ENCODE results near the gene DHX40. TPM values are rescaled to one million over a fixed set of nuclear protein-coding genes. Genes with fewer than 3 reads are reported as not detected.

The DHX40 gene
- total RNA-seq, 3 donors from 2014 or later: 14.5 to 15.3 (median 15.3) TPM

GRCh38 chr17:59627770-59628171 lies 62.4 kb downstream of the DHX40 start:
- Mint-ChIP-seq H3K9me3 (no peaks in the 10 kb centered on the region), H3K4me1 (ENCODE audit: low read depth) (peaks cover 66% of the 10 kb centered on the region), H3K4me3 (no peak overlapping the region), H3K36me3 (ENCODE audit: insufficient read depth) (peaks cover 18% of the 10 kb centered on the region), H3K27me3 (ENCODE audit: low read depth) (no peaks in the 10 kb centered on the region)
- ATAC-seq: peak; percentile 59 to 65
- DNase-seq: no peak

- Mint-ChIP-seq H3K27me3 (ENCODE audit: low read depth) (no peaks in the 10 kb centered on the region), H3K36me3 (ENCODE audit: insufficient read depth) (peaks cover 15% of the 10 kb centered on the region), H3K4me1 (ENCODE audit: low read depth) (peaks cover 65% of the 10 kb centered on the region), H3K9me3 (no peaks in the 10 kb centered on the region), H3K4me3 (no peak overlapping the region)
- ATAC-seq (no peak), DNase-seq (no peak)
Observed at GRCh38 chr17:59629174-59629573, 63.8 kb downstream of the DHX40 start.

GRCh38 chr17:59631276-59631675 lies 65.9 kb downstream of the DHX40 start:
- no peak for ATAC-seq
- no peak for DNase-seq
- peaks cover 11% of the 10 kb centered on the region for H3K36me3 Mint-ChIP-seq (ENCODE audit: insufficient read depth)
- no peak overlapping the region for H3K4me3 Mint-ChIP-seq
- no peaks in the 10 kb centered on the region for H3K9me3 Mint-ChIP-seq
- H3K27me3 Mint-ChIP-seq (ENCODE audit: low read depth): no peaks in the 10 kb centered on the region
- H3K4me1 Mint-ChIP-seq (ENCODE audit: low read depth): peaks cover 69% of the 10 kb centered on the region

- Mint-ChIP-seq H3K4me3 (no peak overlapping the region), H3K27me3 (ENCODE audit: low read depth) (no peaks in the 10 kb centered on the region), H3K9me3 (no peaks in the 10 kb centered on the region), H3K36me3 (ENCODE audit: insufficient read depth) (peaks cover 11% of the 10 kb centered on the region), H3K4me1 (ENCODE audit: low read depth) (peaks cover 66% of the 10 kb centered on the region)
- DNase-seq (no peak), ATAC-seq (no peak)
Observed at GRCh38 chr17:59632398-59632797, 67.0 kb downstream of the DHX40 start.

- H3K4me1 Mint-ChIP-seq (ENCODE audit: low read depth): peaks cover 65% of the 10 kb centered on the region
- H3K4me3 Mint-ChIP-seq: no peak overlapping the region
- ATAC-seq: no peak
- DNase-seq: no peak
- no peaks in the 10 kb centered on the region for H3K27me3 Mint-ChIP-seq (ENCODE audit: low read depth)
- peaks cover 10% of the 10 kb centered on the region for H3K36me3 Mint-ChIP-seq (ENCODE audit: insufficient read depth)
- H3K9me3 Mint-ChIP-seq: no peaks in the 10 kb centered on the region
Observed at GRCh38 chr17:59633658-59634359, 68.4 kb downstream of the DHX40 start.

GRCh38 chr17:59634632-59635541 lies 69.5 kb downstream of the DHX40 start:
- ATAC-seq: peak; percentile 76 to 80
- H3K9me3 Mint-ChIP-seq: no peaks in the 10 kb centered on the region
- no peaks in the 10 kb centered on the region for H3K27me3 Mint-ChIP-seq (ENCODE audit: low read depth)
- DNase-seq: no peak
- H3K4me3 Mint-ChIP-seq: peak overlapping the region; percentile 35
- peaks cover 6% of the 10 kb centered on the region for H3K36me3 Mint-ChIP-seq (ENCODE audit: insufficient read depth)
- peaks cover 64% of the 10 kb centered on the region for H3K4me1 Mint-ChIP-seq (ENCODE audit: low read depth)

GRCh38 chr17:59637611-59638310 lies 72.4 kb downstream of the DHX40 start:
- DNase-seq: no peak
- H3K4me3 Mint-ChIP-seq: no peak overlapping the region
- no peaks in the 10 kb centered on the region for H3K27me3 Mint-ChIP-seq (ENCODE audit: low read depth)
- H3K4me1 Mint-ChIP-seq (ENCODE audit: low read depth): peaks cover 72% of the 10 kb centered on the region
- ATAC-seq: no peak
- no peaks in the 10 kb centered on the region for H3K9me3 Mint-ChIP-seq
- peaks cover 2% of the 10 kb centered on the region for H3K36me3 Mint-ChIP-seq (ENCODE audit: insufficient read depth)

GRCh38 chr17:59638553-59638952 lies 73.1 kb downstream of the DHX40 start:
- Mint-ChIP-seq H3K9me3 (no peaks in the 10 kb centered on the region), H3K4me3 (no peak overlapping the region), H3K27me3 (ENCODE audit: low read depth) (no peaks in the 10 kb centered on the region), H3K4me1 (ENCODE audit: low read depth) (peaks cover 70% of the 10 kb centered on the region), H3K36me3 (ENCODE audit: insufficient read depth) (peaks cover 2% of the 10 kb centered on the region)
- ATAC-seq: no peak
- DNase-seq: no peak

- Mint-ChIP-seq H3K36me3 (ENCODE audit: insufficient read depth) (peaks cover 8% of the 10 kb centered on the region), H3K27me3 (ENCODE audit: low read depth) (no peaks in the 10 kb centered on the region), H3K4me3 (peak overlapping the region; percentile 47), H3K4me1 (ENCODE audit: low read depth) (peaks cover 51% of the 10 kb centered on the region), H3K9me3 (no peaks in the 10 kb centered on the region)
- DNase-seq (no peak), ATAC-seq (peak; percentile 97 to 98)
Observed at GRCh38 chr17:59641799-59642484, 76.5 kb downstream of the DHX40 start.

- ATAC-seq (no peak), DNase-seq (no peak)
- Mint-ChIP-seq H3K4me3 (no peak overlapping the region), H3K4me1 (ENCODE audit: low read depth) (peaks cover 51% of the 10 kb centered on the region), H3K9me3 (no peaks in the 10 kb centered on the region), H3K36me3 (ENCODE audit: insufficient read depth) (peaks cover 12% of the 10 kb centered on the region), H3K27me3 (ENCODE audit: low read depth) (no peaks in the 10 kb centered on the region)
Observed at GRCh38 chr17:59642565-59642964, 77.2 kb downstream of the DHX40 start.

- no peak overlapping the region for H3K4me3 Mint-ChIP-seq
- peaks cover 46% of the 10 kb centered on the region for H3K4me1 Mint-ChIP-seq (ENCODE audit: low read depth)
- ATAC-seq (no peak), DNase-seq (no peak)
- H3K27me3 Mint-ChIP-seq (ENCODE audit: low read depth): no peaks in the 10 kb centered on the region
- no peaks in the 10 kb centered on the region for H3K9me3 Mint-ChIP-seq
- peaks cover 18% of the 10 kb centered on the region for H3K36me3 Mint-ChIP-seq (ENCODE audit: insufficient read depth)
Observed at GRCh38 chr17:59643159-59644140, 78.0 kb downstream of the DHX40 start.

- ATAC-seq (no peak), DNase-seq (no peak)
- H3K27me3 Mint-ChIP-seq (ENCODE audit: low read depth): no peaks in the 10 kb centered on the region
- peaks cover 41% of the 10 kb centered on the region for H3K4me1 Mint-ChIP-seq (ENCODE audit: low read depth)
- no peak overlapping the region for H3K4me3 Mint-ChIP-seq
- no peaks in the 10 kb centered on the region for H3K9me3 Mint-ChIP-seq
- peaks cover 40% of the 10 kb centered on the region for H3K36me3 Mint-ChIP-seq (ENCODE audit: insufficient read depth)
Observed at GRCh38 chr17:59647288-59647687, 81.9 kb downstream of the DHX40 start.

- H3K4me3 Mint-ChIP-seq: no peak overlapping the region
- H3K4me1 Mint-ChIP-seq (ENCODE audit: low read depth): peaks cover 29% of the 10 kb centered on the region
- H3K36me3 Mint-ChIP-seq (ENCODE audit: insufficient read depth): peaks cover 47% of the 10 kb centered on the region
- no peak for DNase-seq
- no peaks in the 10 kb centered on the region for H3K27me3 Mint-ChIP-seq (ENCODE audit: low read depth)
- H3K9me3 Mint-ChIP-seq: no peaks in the 10 kb centered on the region
- no peak for ATAC-seq
Observed at GRCh38 chr17:59649886-59650285, 84.5 kb downstream of the DHX40 start.

Measured in activated T-cell treated with anti-CD3 and anti-CD28 coated beads, Interleukin-2, amount 50 U/mL, for 4 hours (primary cell).